ENCODE results near the gene VPS51.
"Not testable (repeated sequence)": the region's sequence is repeated elsewhere in the genome, so short reads cannot be mapped to it uniquely, and the experiment has no call there.

VPS51 gene

GRCh38 chr11:65135633-65136145 is 39.7 kb downstream of the VPS51 start:
- Histone ChIP-seq H3K9ac (peak overlapping the region; percentile 88 to 100 (median 96)), H3K4me1 (peaks cover 35 to 63% (median 46%) of the 10 kb centered on the region in 10 experiments), H3K36me3 (peaks cover 13 to 22% (median 16%) of the 10 kb centered on the region in 11 experiments; a peak in 21 of 22 replicates), H3K9me3 (replicated peaks in 1 of 11) (no peaks in the 10 kb centered on the region), H3K27ac (peak overlapping the region; percentile 92 to 100 (median 97); a peak in 21 of 22 replicates), H3K4me2 (peak overlapping the region; percentile 86 to 100 (median 97)), H3K27me3 (no peaks in the 10 kb centered on the region), H3K4me3 (peak overlapping the region; percentile 78 to 99 (median 95)), H4K20me1 (peaks cover 13 to 36% (median 26%) of the 10 kb centered on the region in 11 experiments; a peak in 19 of 22 replicates)
- no peak for TF ChIP-seq Cebpa-rat (IDR thresholded peaks at IDR 0.05)

- Histone ChIP-seq H3K27ac (no peak overlapping the region), H3K4me2 (peak overlapping the region in 4 of 11 experiments; percentile 6 to 97 (median 92); a peak in 3 of 22 replicates)
These were observed 40.6 kb downstream of the VPS51 start for GRCh38 chr11:65136515-65137096.

GRCh38 chr11:65141896-65142494 is 46.0 kb downstream of the VPS51 start:
- peak overlapping the region in 10 of 11 experiments; percentile 45 to 76 (median 62); a peak in 19 of 22 replicates for H3K4me2 ChIP-seq
- H3K36me3 ChIP-seq = no peaks in the 10 kb centered on the region
- peak overlapping the region in 5 of 11 experiments; percentile 0 to 48 (median 16); a peak in 3 of 22 replicates for H3K9ac ChIP-seq
- peak overlapping the region in 1 of 10 experiments; percentile 16; a peak in 1 of 20 replicates for H3K4me3 ChIP-seq
- peaks cover 6 to 12% (median 9%) of the 10 kb centered on the region in 11 experiments; a peak in 21 of 22 replicates for H3K9me3 ChIP-seq (replicated peaks in 1 of 11)
- H4K20me1 ChIP-seq = no peaks in the 10 kb centered on the region
- H3K27ac ChIP-seq = peak overlapping the region in 7 of 11 experiments; percentile 7 to 67 (median 25); a peak in 11 of 22 replicates
- peak in 6 of 11 experiments; percentile 12 to 80 (median 50); a peak in 7 of 22 replicates for TF ChIP-seq Cebpa-rat (IDR thresholded peaks at IDR 0.05)
- no peaks in the 10 kb centered on the region for H3K27me3 ChIP-seq
- peaks cover 0 to 58% (median 42%) of the 10 kb centered on the region in 10 experiments; a peak in 16 of 20 replicates for H3K4me1 ChIP-seq

More at GRCh38 chr11:65136515-65137096, 40.6 kb downstream of the VPS51 start:
- TF ChIP-seq Cebpa-rat (IDR thresholded peaks at IDR 0.05) = no peak
- H3K9me3 ChIP-seq (replicated peaks in 1 of 11) = no peaks in the 10 kb centered on the region
- peaks cover 4 to 13% (median 7%) of the 10 kb centered on the region in 11 experiments; a peak in 19 of 22 replicates for H3K36me3 ChIP-seq
- peak overlapping the region in 1 of 11 experiments; percentile 96; a peak in 2 of 22 replicates for H3K9ac ChIP-seq
- no peak overlapping the region for H3K4me3 ChIP-seq
- H3K4me1 ChIP-seq = peaks cover 27 to 63% (median 42%) of the 10 kb centered on the region in 10 experiments
- no peaks in the 10 kb centered on the region for H3K27me3 ChIP-seq
- peaks cover 10 to 27% (median 17%) of the 10 kb centered on the region in 11 experiments; a peak in 18 of 22 replicates for H4K20me1 ChIP-seq

- Histone ChIP-seq H3K4me2 (no peak overlapping the region), H3K36me3 (no peaks in the 10 kb centered on the region), H3K27ac (no peak overlapping the region), H3K4me1 (peaks cover 26 to 63% (median 44%) of the 10 kb centered on the region in 10 experiments), H3K9me3 (replicated peaks in 1 of 11) (peaks cover 14 to 23% (median 19%) of the 10 kb centered on the region in 11 experiments), H3K9ac (no peak overlapping the region), H3K27me3 (no peaks in the 10 kb centered on the region), H3K4me3 (0 out of 20 replicates have a peak overlapping the region, but pooled peaks of 1 of the 10 experiments have one; percentile 16), H4K20me1 (no peaks in the 10 kb centered on the region)
- TF ChIP-seq Cebpa-rat (IDR thresholded peaks at IDR 0.05) = no peak
These were observed 51.5 kb downstream of the VPS51 start for GRCh38 chr11:65147352-65148075.

- no peak overlapping the region for H3K27ac ChIP-seq
- H3K4me3 ChIP-seq = no peak overlapping the region
- peaks cover 14 to 23% (median 19%) of the 10 kb centered on the region in 11 experiments for H3K9me3 ChIP-seq (replicated peaks in 1 of 11)
- no peak overlapping the region for H3K9ac ChIP-seq
- no peaks in the 10 kb centered on the region for H4K20me1 ChIP-seq
- TF ChIP-seq Cebpa-rat (IDR thresholded peaks at IDR 0.05) = no peak
- peak overlapping the region in 5 of 11 experiments; percentile 3 to 34 (median 19); a peak in 5 of 22 replicates for H3K4me2 ChIP-seq
- H3K36me3 ChIP-seq = no peaks in the 10 kb centered on the region
- H3K4me1 ChIP-seq = peaks cover 31 to 55% (median 37%) of the 10 kb centered on the region in 10 experiments
- no peaks in the 10 kb centered on the region for H3K27me3 ChIP-seq
These were observed 52.6 kb downstream of the VPS51 start for GRCh38 chr11:65148657-65149056.

GRCh38 chr11:65150131-65150508 is 54.1 kb downstream of the VPS51 start:
- peaks cover 14 to 23% (median 19%) of the 10 kb centered on the region in 11 experiments for H3K9me3 ChIP-seq (replicated peaks in 1 of 11)
- H3K4me2 ChIP-seq = peak overlapping the region in 7 of 11 experiments; percentile 15 to 83 (median 68); a peak in 10 of 22 replicates
- not testable (repeated sequence) for H3K36me3 ChIP-seq, H3K4me3 ChIP-seq, H3K27me3 ChIP-seq, H4K20me1 ChIP-seq
- H3K4me1 ChIP-seq = peaks cover 31 to 52% (median 36%) of the 10 kb centered on the region in 10 experiments
- H3K27ac ChIP-seq = peak overlapping the region in 3 of 11 experiments; percentile 39 to 57 (median 43); a peak in 7 of 22 replicates
- H3K9ac ChIP-seq = peak overlapping the region in 3 of 11 experiments; percentile 9 to 34 (median 15); a peak in 1 of 22 replicates

GRCh38 chr11:65150509-65151299 is 54.7 kb downstream of the VPS51 start:
- Histone ChIP-seq H3K27ac (peak overlapping the region in 7 of 11 experiments; percentile 15 to 57 (median 39); a peak in 8 of 22 replicates), H3K27me3 (no peaks in the 10 kb centered on the region), H4K20me1 (no peaks in the 10 kb centered on the region), H3K9ac (peak overlapping the region in 5 of 11 experiments; percentile 9 to 38 (median 16); a peak in 2 of 22 replicates), H3K4me1 (peaks cover 28 to 49% (median 34%) of the 10 kb centered on the region in 10 experiments), H3K9me3 (replicated peaks in 1 of 11) (peaks cover 14 to 23% (median 19%) of the 10 kb centered on the region in 11 experiments), H3K4me3 (no peak overlapping the region), H3K4me2 (peak overlapping the region in 10 of 11 experiments; percentile 15 to 83 (median 36); a peak in 16 of 22 replicates), H3K36me3 (no peaks in the 10 kb centered on the region)
- no peak for TF ChIP-seq Cebpa-rat (IDR thresholded peaks at IDR 0.05)
